H1 (cell line): ENCODE measurements around the gene PSMC3IP. TPM values are rescaled to one million over a fixed set of nuclear protein-coding genes. Genes with fewer than 3 reads are reported as not detected.

ENCODE experiments used
- CTCF ChIA-PET: fragments of 300-600 bp; sonication (Branson Sonifier 250); formaldehyde crosslinking; loops from one replicate; lab custom pipeline; 2021; ENCODE audit not compliant: partially characterized antibody; lab: Charles Lee
- POLR2A ChIA-PET: fragments of 300-600 bp; sonication (Branson Sonifier 250); formaldehyde crosslinking; loops from one replicate; lab custom pipeline; 2021; ENCODE audit warnings: inconsistent platforms; ENCODE audit not compliant: partially characterized antibody; lab: Charles Lee
- DNase-seq, 2 experiments: peaks; one replicate each; pipeline versions ENCODE4 v3.0.0 to v3.0.0-alpha.2; 2010 to 2022; ENCODE audit warnings: low spot score in 2 of 2, low read depth in 1 of 2, mixed read lengths in 1 of 2
- FAIRE-seq: peaks from 2 replicates; lab custom pipeline; 2011; peaks lifted over from hg19 to GRCh38; lab: Jason Lieb, UNC
- H2AFZ ChIP-seq: 2 replicates; pipeline ENCODE4 v1.8.1; 2012; ENCODE audit warnings: low read length, inconsistent platforms
- H2AK5ac ChIP-seq: 2 replicates; pipeline ENCODE4 v1.6.1; 2013; ENCODE audit warnings: low read depth, low read length
- H2BK120ac ChIP-seq: replicated peaks from 2 replicates; pipeline ENCODE3; 2013; ENCODE audit warnings: low read depth, low read length, inconsistent platforms
- H2BK12ac ChIP-seq: 2 replicates; pipeline ENCODE4 v1.6.1; 2013; ENCODE audit warnings: low read depth, low read length
- H2BK15ac ChIP-seq: 2 replicates; pipeline ENCODE4 v1.6.1; 2013; ENCODE audit warnings: low read length
- H2BK20ac ChIP-seq: 2 replicates; pipeline ENCODE4 v1.6.1; 2013; ENCODE audit warnings: low read length
- H2BK5ac ChIP-seq: 2 replicates; pipeline ENCODE4 v1.6.1; 2013; ENCODE audit warnings: low read depth, low read length
- H3K14ac ChIP-seq: 2 replicates; pipeline ENCODE4 v1.6.1; 2013; ENCODE audit warnings: inconsistent platforms; ENCODE audit not compliant: insufficient read length
- H3K18ac ChIP-seq: 2 replicates; pipeline ENCODE4 v1.6.1; 2013; ENCODE audit warnings: low read length; ENCODE audit errors: extremely low read depth
- H3K23ac ChIP-seq: 2 replicates; pipeline ENCODE4 v1.6.1; 2013; ENCODE audit warnings: inconsistent platforms; ENCODE audit not compliant: insufficient read length
- H3K23me2 ChIP-seq: 2 replicates; pipeline ENCODE4 v1.6.1; 2013; ENCODE audit warnings: low read depth, low read length
- H3K27ac ChIP-seq: 2 replicates; pipeline ENCODE4 v1.6.1; 2011; ENCODE audit warnings: low read depth, low read length, inconsistent platforms
- H3K27me3 ChIP-seq, 4 experiments: replicated peaks in 1 of 4; 1 replicate in 1 of 4; 2 replicates in 3 of 4; pipeline versions ENCODE4 v1.6.1 to v1.8.1; 2011 to 2013; ENCODE audit warnings: low read length in 3 of 4, mild to moderate bottlenecking in 3 of 4, inconsistent platforms in 2 of 4, mixed read lengths in 2 of 4, moderate library complexity in 1 of 4; ENCODE audit not compliant: control insufficient read depth in 3 of 4, insufficient read depth in 3 of 4; ENCODE audit errors: extremely low read depth in 1 of 4
- H3K36me3 ChIP-seq, 4 experiments: 2 replicates each; pipeline versions ENCODE4 v1.6.1 to v1.8.1; 2011 to 2013; ENCODE audit warnings: mild to moderate bottlenecking in 4 of 4, low read length in 3 of 4, moderate library complexity in 2 of 4, control low read depth in 1 of 4, inconsistent platforms in 1 of 4; ENCODE audit not compliant: insufficient read depth in 4 of 4, control insufficient read depth in 2 of 4
- H3K4ac ChIP-seq: replicated peaks from 2 replicates; pipeline ENCODE3; 2013; ENCODE audit warnings: low read length, low read depth, mixed read lengths, inconsistent platforms; ENCODE audit not compliant: insufficient read length
- H3K4me1 ChIP-seq, 4 experiments: replicated peaks in 1 of 4; 1 replicate in 1 of 4; 2 replicates in 3 of 4; pipeline versions ENCODE4 v1.6.1 to v1.8.1; 2011 to 2013; ENCODE audit warnings: low read length in 3 of 4, inconsistent platforms in 2 of 4, mixed read lengths in 1 of 4; ENCODE audit not compliant: insufficient read depth in 4 of 4, control insufficient read depth in 3 of 4
- H3K4me2 ChIP-seq, 2 experiments: 2 replicates each; pipeline versions ENCODE4 v1.6.1 to v1.8.1; 2011 to 2013; ENCODE audit warnings: low read depth in 2 of 2, low read length in 2 of 2, control low read depth in 1 of 2, inconsistent platforms in 1 of 2, mild to moderate bottlenecking in 1 of 2; ENCODE audit not compliant: insufficient read depth in 1 of 2
- H3K4me3 ChIP-seq, 4 experiments: fragments of 200-600, 300-600 bp in 1 of 4; sonication (generic), shearing (Covaris generic), sonication (Bioruptor Twin) in 1 of 4; 2 replicates each; pipeline versions ENCODE4 v1.5.1 to v1.8.1; 2011 to 2016; ENCODE audit warnings: low read length in 4 of 4, low read depth in 3 of 4, control low read depth in 2 of 4, inconsistent platforms in 2 of 4, mild to moderate bottlenecking in 2 of 4, mixed read lengths in 1 of 4, moderate library complexity in 1 of 4; ENCODE audit not compliant: insufficient read depth in 2 of 4; ENCODE audit errors: extremely low read depth in 1 of 4
- H3K56ac ChIP-seq: replicated peaks from 2 replicates; pipeline ENCODE3; 2013; ENCODE audit warnings: low read depth, mild to moderate bottlenecking, mixed read lengths, low read length, inconsistent platforms; ENCODE audit not compliant: insufficient read length
- H3K79me1 ChIP-seq: 2 replicates; pipeline ENCODE4 v1.6.1; 2013; ENCODE audit warnings: low read depth, low read length, control low read depth
- H3K79me2 ChIP-seq, 2 experiments: 2 replicates each; pipeline versions ENCODE4 v1.6.1 to v1.8.1; 2012 to 2013; ENCODE audit warnings: low read length in 2 of 2, mild to moderate bottlenecking in 2 of 2, inconsistent platforms in 1 of 2; ENCODE audit not compliant: insufficient read depth in 2 of 2, control insufficient read depth in 1 of 2
- H3K9ac ChIP-seq, 4 experiments: replicated peaks in 1 of 4; 1 replicate in 1 of 4; 2 replicates in 3 of 4; pipeline versions ENCODE4 v1.6.1 to v1.8.1; 2011 to 2013; ENCODE audit warnings: low read depth in 3 of 4, low read length in 3 of 4, control low read depth in 2 of 4, mild to moderate bottlenecking in 2 of 4, moderate library complexity in 2 of 4, inconsistent platforms in 1 of 4; ENCODE audit errors: extremely low read depth in 1 of 4
- H3K9me3 ChIP-seq, 2 experiments: 2 replicates each; pipeline versions ENCODE4 v1.6.1 to v1.8.1; 2012 to 2013; ENCODE audit warnings: mild to moderate bottlenecking in 2 of 2, moderate library complexity in 2 of 2, control low read depth in 1 of 2, inconsistent platforms in 1 of 2, low read depth in 1 of 2, low read length in 1 of 2, mixed read lengths in 1 of 2; ENCODE audit not compliant: insufficient read depth in 2 of 2
- H4K20me1 ChIP-seq, 2 experiments: replicated peaks in 1 of 2; 2 replicates each; pipeline versions ENCODE3 to v1.8.1; 2011 to 2013; ENCODE audit warnings: inconsistent platforms in 2 of 2, low read length in 2 of 2, mild to moderate bottlenecking in 1 of 2; ENCODE audit not compliant: insufficient read depth in 2 of 2, control insufficient read depth in 1 of 2
- H4K5ac ChIP-seq: 2 replicates; pipeline ENCODE4 v1.6.1; 2013; ENCODE audit warnings: low read length, low read depth, mixed read lengths, inconsistent platforms; ENCODE audit not compliant: insufficient read length
- H4K8ac ChIP-seq: 2 replicates; pipeline ENCODE4 v1.8.0; 2013; ENCODE audit warnings: mild to moderate bottlenecking, moderate library complexity, low read length, inconsistent platforms; ENCODE audit not compliant: insufficient read depth; ENCODE audit errors: extremely low read depth
- H4K91ac ChIP-seq: replicated peaks from 2 replicates; pipeline ENCODE3; 2013; ENCODE audit warnings: low read length, mixed read lengths, inconsistent platforms; ENCODE audit not compliant: insufficient read length
- ASH2L ChIP-seq: fragments of 200-600, 300-600 bp; sonication (generic); IDR thresholded peaks from one replicate; pipeline ENCODE4 v1.7.1; 2017; ENCODE audit warnings: low read length
- GABPA ChIP-seq: IDR thresholded peaks from 2 replicates; pipeline ENCODE4 v1.6.1; 2011; ENCODE audit warnings: mild to moderate bottlenecking, low read length, moderate library complexity, borderline replicate concordance; ENCODE audit not compliant: insufficient read depth
- HDAC2 ChIP-seq, 2 experiments: fragments of 300-600 bp in 1 of 2; sonication (generic) in 1 of 2; IDR thresholded peaks; 2 replicates each; pipeline ENCODE4 v1.6.1; 2011 to 2012; ENCODE audit warnings: low read depth in 2 of 2, low read length in 2 of 2, mild to moderate bottlenecking in 2 of 2, moderate library complexity in 2 of 2, borderline replicate concordance in 1 of 2, inconsistent platforms in 1 of 2
- KDM4A ChIP-seq: IDR thresholded peaks from one replicate; pipeline ENCODE4 v1.7.1; 2012; ENCODE audit warnings: low read depth, mild to moderate bottlenecking, moderate library complexity, low read length, inconsistent platforms; ENCODE audit not compliant: severe bottlenecking
- RAD21 ChIP-seq, 2 experiments: IDR thresholded peaks in 1 of 2; conservative IDR thresholded peaks in 1 of 2; 2 replicates each; pipeline ENCODE4 v1.6.1; 2011; ENCODE audit warnings: low read depth in 2 of 2, low read length in 2 of 2, improper control_type of control experiment in 1 of 2, inconsistent platforms in 1 of 2, mild to moderate bottlenecking in 1 of 2, moderate library complexity in 1 of 2
- SAP30 ChIP-seq: fragments of 300-600 bp; sonication (generic); IDR thresholded peaks from 2 replicates; pipeline ENCODE4 v1.7.1; 2012; ENCODE audit warnings: low read length, moderate library complexity, mild to moderate bottlenecking, inconsistent platforms; ENCODE audit not compliant: insufficient read depth, insufficient replicate concordance
- TCF12 ChIP-seq: IDR thresholded peaks from 2 replicates; pipeline ENCODE4 v1.6.1; 2011; ENCODE audit warnings: low read depth, mild to moderate bottlenecking, low read length
- WGBS, 2 experiments: shearing (Covaris generic) in 1 of 2; methylation state at CpG; one replicate each; pipeline versions ENCODE4 v1.1.6 to v1.1.7; 2013 to 2015; ENCODE audit warnings: low lambda C conversion rate in 2 of 2, mixed read lengths in 2 of 2, inconsistent platforms in 1 of 2, low coverage in 1 of 2, missing lambda C conversion rate in 1 of 2; ENCODE audit not compliant: insufficient replicate concordance in 2 of 2, insufficient coverage in 1 of 2, insufficient read length in 1 of 2; ENCODE audit errors: extremely low coverage in 1 of 2, missing lambda C conversion rate in 1 of 2; 5-methylcytosine and 5-hydroxymethylcytosine counted together
- polyA plus RNA-seq, 7 experiments: library from polyadenylated mRNA; depleted of rRNA in 3 of 7; stranded (reverse) in 5 of 7; unstranded in 2 of 7; fragments of >200 nt in 5 of 7; fragments of 200-250 nt in 2 of 7; gene quantifications; 1 replicate in 5 of 7; 2 replicates in 1 of 7; 4 replicates in 1 of 7; pipeline versions ENCODE4 v1.2.1 to v1.2.3, GENCODE V29; 2011 to 2013; ENCODE audit warnings: missing spikeins in 2 of 7, mixed read lengths in 2 of 7
- total RNA-seq: library from RNA; stranded (reverse); fragmentation: NEBNext Ultra II Directional; extraction: Animal tissue kit (Norgen Biotek cat#: 25700); gene quantifications from 2 replicates; pipeline ENCODE4 v1.2.1, GENCODE V29; 2021

Gene PSMC3IP
- total and polyA plus RNA-seq, 2 of the 8 experiments (the other 6 are each of a cell fraction or from before 2014, with no cell fraction given): 11.5 to 21.9 TPM

DNA sequence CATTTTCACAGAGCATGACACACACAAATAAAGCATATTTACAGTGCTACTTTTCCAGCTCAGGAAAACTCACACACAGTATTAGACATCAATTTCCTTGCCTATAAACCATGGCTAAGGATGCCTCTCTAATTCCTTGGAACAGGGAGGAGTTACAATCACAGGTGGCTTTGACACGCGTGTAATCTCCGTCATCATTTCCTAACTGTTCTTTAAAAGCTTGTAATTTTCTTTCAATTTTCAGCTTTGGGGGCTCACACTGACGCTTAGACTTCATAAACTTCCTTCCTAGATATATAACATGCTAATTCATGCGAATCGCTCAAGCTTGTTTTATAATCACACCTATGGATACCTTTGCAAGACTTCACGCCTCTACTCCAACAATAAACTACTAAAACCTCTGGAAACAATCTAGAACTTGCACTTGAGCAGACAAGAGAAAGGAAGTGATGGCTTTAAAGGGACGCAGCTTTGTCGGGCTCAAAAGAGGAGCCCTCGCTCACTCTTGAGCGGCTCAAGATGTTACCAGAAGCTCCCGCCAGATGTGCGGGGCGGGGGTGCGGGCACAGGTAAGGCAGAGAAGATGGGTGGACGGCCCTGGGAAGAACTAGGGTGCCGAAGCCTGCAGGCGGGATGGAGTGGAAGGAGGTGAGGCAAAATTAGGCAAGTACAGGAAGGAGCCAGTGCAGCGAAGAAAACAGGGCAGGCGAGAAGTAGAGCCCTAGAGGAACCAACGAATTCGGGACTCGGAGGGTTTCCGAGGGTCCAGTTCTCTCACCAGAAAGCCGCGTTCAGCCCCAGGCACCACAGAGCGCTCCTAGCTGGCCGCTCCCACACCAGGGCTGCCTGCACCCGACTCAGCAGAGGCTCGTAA, 31.0 kb upstream of the PSMC3IP start:
- H3K23ac ChIP-seq: no peak overlapping the region
- H2AK5ac ChIP-seq: no peak overlapping the region
- H3K9ac ChIP-seq: peak overlapping the region; percentile 54 to 76 (median 70)
- FAIRE-seq: no peak
- no peak for DNase-seq
- H3K18ac ChIP-seq: peak overlapping the region; percentile 93
- peaks cover 0 to 4% (median 2%) of the 10 kb centered on the region in 4 experiments; a peak in 6 of 7 replicates for H3K4me1 ChIP-seq
- H3K4me3 ChIP-seq: peak overlapping the region; percentile 73 to 98 (median 86)
- peak overlapping the region; percentile 73 to 94 for H3K4me2 ChIP-seq
- H4K5ac ChIP-seq: peak overlapping the region; percentile 59
- peaks cover 3% of the 10 kb centered on the region for H3K23me2 ChIP-seq
- H2BK5ac ChIP-seq: peak overlapping the region; percentile 4
- H3K14ac ChIP-seq: no peak overlapping the region
- peak overlapping the region; percentile 90; the same call in 1 of the 2 replicates for H4K8ac ChIP-seq
- peaks cover 9% of the 10 kb centered on the region for H3K79me1 ChIP-seq
- peaks cover 8 to 49% of the 10 kb centered on the region in 2 experiments for H3K79me2 ChIP-seq
- H2BK15ac ChIP-seq: no peak overlapping the region
- H4K20me1 ChIP-seq: peaks cover 0 to 3% of the 10 kb centered on the region in 2 experiments
- no peak overlapping the region for H2BK12ac ChIP-seq
- H2BK120ac ChIP-seq: no peak overlapping the region
- H4K91ac ChIP-seq: no peak overlapping the region
- H3K9me3 ChIP-seq: no peaks in the 10 kb centered on the region
- H3K56ac ChIP-seq: peak overlapping the region; percentile 62
- WGBS, 2 experiments: 5% methylated on average over 30 of the region's 30 CpGs; no CpG with 5 or more reads in 1 of the 2 experiments
- H2BK20ac ChIP-seq: no peak overlapping the region
- H3K36me3 ChIP-seq: peaks cover 15 to 22% (median 19%) of the 10 kb centered on the region in 4 experiments; a peak in 7 of 8 replicates
- H3K4ac ChIP-seq: no peak overlapping the region
- ChIA-PET CTCF (interaction anchor here (0.7 to 3.1 kb wide), 15 partner anchors 9 to 72 kb away, joined by 3 to 11 read pairs (median 6); partner anchors contain the start of gene PSMC3IP), POLR2A (interaction anchor here (0.7 to 3.6 kb wide), 16 partner anchors 8 to 152 kb away, joined by 3 to 12 read pairs (median 4); partner anchors contain the start of genes MLX, PLEKHH3 and PSMC3IP)
- peak overlapping the region; percentile 26; the same call in 1 of the 2 replicates for H2AFZ ChIP-seq
- no peaks in the 10 kb centered on the region for H3K27me3 ChIP-seq
- H3K27ac ChIP-seq: peak overlapping the region; percentile 46; the same call in 1 of the 2 replicates
- TF ChIP-seq HDAC2 (IDR thresholded peaks at IDR 0.05; ENCODE audit: borderline replicate concordance in 1 of 2, low read depth in 2 of 2, low read length in 2 of 2) (no peak), KDM4A (peak; percentile 70), SAP30 (peak; percentile 64), ASH2L (peak; percentile 26), RAD21 (IDR thresholded peaks at IDR 0.05 in 1 of 2, conservative IDR thresholded peaks at IDR 0.05 in 1 of 2; ENCODE audit: low read depth in 2 of 2, low read length in 2 of 2) (0 out of 4 replicates have a peak, but pooled peaks of 1 of the 2 experiments have one; percentile 23), TCF12 (no peak), GABPA (no peak)
